ENCODE measurements around the gene SYTL1.

DNA sequence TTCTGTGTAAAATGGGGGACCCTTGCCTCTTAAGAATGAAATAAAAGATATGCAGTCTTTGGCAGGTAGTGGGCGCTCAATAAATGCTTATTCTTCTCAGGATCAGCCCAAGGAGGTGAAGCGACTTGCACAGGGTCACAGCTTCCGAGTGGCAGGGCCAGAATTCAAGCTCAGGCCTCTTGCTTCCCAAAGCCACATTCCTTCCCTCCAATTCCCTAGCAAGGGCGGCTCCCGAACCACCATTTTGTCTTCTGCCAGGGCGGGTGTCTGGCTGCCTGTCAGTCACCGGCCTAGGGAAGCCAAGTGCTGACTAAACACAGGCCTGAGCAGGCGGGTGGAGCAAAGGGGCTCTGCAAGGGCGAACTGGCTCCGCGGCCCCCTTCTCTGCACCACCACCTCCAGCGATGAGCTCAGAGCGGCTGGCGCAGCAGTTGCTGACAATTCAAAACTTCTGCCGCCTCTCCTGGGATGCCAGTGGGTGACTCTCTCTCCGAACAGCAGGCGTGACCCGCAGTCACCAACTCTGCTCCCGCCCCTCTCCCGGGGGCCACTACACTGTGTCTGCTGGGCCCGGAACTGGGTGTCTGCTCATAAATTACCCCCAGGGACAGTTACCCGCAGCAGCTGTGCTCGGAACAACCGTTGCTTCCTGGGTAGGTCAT lies 61.4 kb downstream of the SYTL1 start:
- TF ChIP-seq CTCF (IDR thresholded peaks at IDR 0.05) (no peak), POLR2A (IDR thresholded peaks at IDR 0.05) (no peak)

Data from thyroid gland (tissue), 4 donors.